Activated CD4-positive, alpha-beta memory T cell treated with anti-CD3 and anti-CD28 coated beads, Interleukin-2, amount 10 ng/mL, durations not matched to agents 7 days and 5 days (primary cell): Measurements from ENCODE around the gene STMN1. TPM values are rescaled to one million over a fixed set of nuclear protein-coding genes. Genes with fewer than 3 reads are reported as not detected.

ENCODE experiments used
- CTCF ChIA-PET: fragments of 350-600 bp; sonication (Branson Sonifier 250); formaldehyde crosslinking; loops from one replicate; lab custom pipeline; 2021; ENCODE audit warnings: antibody characterized with exemption, inconsistent platforms; lab: Charles Lee
- POLR2A ChIA-PET: fragments of 350-600 bp; sonication (Branson Sonifier 250); formaldehyde crosslinking; loops from one replicate; lab custom pipeline; 2021; ENCODE audit warnings: antibody characterized with exemption; lab: Charles Lee
- DNase-seq: peaks from one replicate; pipeline ENCODE4 v3.0.0-alpha.2; 2020
- H3K27ac Mint-ChIP-seq: one replicate; pipeline ENCODE4 v1.8.0; 2021; ENCODE audit warnings: mild to moderate bottlenecking, mixed read lengths
- H3K27me3 Mint-ChIP-seq: one replicate; pipeline ENCODE4 v1.8.0; 2021; ENCODE audit warnings: mixed read lengths
- H3K36me3 Mint-ChIP-seq: one replicate; pipeline ENCODE4 v1.8.0; 2021; ENCODE audit warnings: low read depth, mixed read lengths
- H3K4me1 Mint-ChIP-seq: one replicate; pipeline ENCODE4 v1.8.0; 2021; ENCODE audit warnings: mixed read lengths
- H3K4me3 Mint-ChIP-seq: one replicate; pipeline ENCODE4 v1.8.0; 2021; ENCODE audit warnings: mild to moderate bottlenecking, mixed read lengths
- H3K9me3 Mint-ChIP-seq: one replicate; pipeline ENCODE4 v1.8.0; 2021; ENCODE audit warnings: mixed read lengths
- total RNA-seq, 2 experiments: library from RNA; stranded (reverse); gene quantifications; one replicate each; pipeline ENCODE4 v1.2.3, GENCODE V29; 2021

STMN1 gene
- total RNA-seq, 2 experiments from 2014 or later, result 610 to 616 TPM

DNA sequence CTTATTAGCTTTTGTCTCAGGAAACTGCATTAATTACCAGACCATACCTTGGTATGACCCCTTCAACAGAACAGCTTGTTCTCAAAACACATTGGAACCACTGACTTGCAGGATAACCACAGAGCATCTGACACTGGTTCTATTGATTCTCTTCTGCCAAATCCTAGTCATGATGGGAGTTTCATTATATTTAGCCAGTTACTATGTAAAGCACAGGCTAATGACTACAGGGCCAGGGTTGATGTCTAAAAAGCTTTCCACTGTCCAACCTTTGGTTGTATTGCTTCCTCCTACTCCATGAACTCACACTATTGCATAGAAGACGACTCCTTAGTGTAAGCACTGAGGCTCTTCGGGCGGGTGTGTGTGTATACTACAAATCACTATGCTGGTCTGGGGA is 3.8 kb downstream of the STMN1 start:
- H3K27me3 Mint-ChIP-seq, result peaks cover 8% of the 10 kb centered on the region
- DNase-seq, result no peak
- H3K4me1 Mint-ChIP-seq, result peaks cover 59% of the 10 kb centered on the region
- peaks cover 71% of the 10 kb centered on the region for H3K36me3 Mint-ChIP-seq
- peak overlapping the region; percentile 5 for H3K4me3 Mint-ChIP-seq
- ChIA-PET POLR2A (interaction anchor here (0.8 to 18.9 kb wide), 6 partner anchors 9 to 129 kb away, joined by 3 to 268 read pairs (median 14); partner anchors contain the start of genes MTFR1L and PAFAH2), CTCF (interaction anchor here (0.8 to 6.0 kb wide), 7 partner anchors 7 to 515 kb away, joined by 3 to 82 read pairs (median 3); partner anchors contain the start of gene PAFAH2)
- H3K27ac Mint-ChIP-seq, result no peak overlapping the region
- H3K9me3 Mint-ChIP-seq, result no peaks in the 10 kb centered on the region

DNA sequence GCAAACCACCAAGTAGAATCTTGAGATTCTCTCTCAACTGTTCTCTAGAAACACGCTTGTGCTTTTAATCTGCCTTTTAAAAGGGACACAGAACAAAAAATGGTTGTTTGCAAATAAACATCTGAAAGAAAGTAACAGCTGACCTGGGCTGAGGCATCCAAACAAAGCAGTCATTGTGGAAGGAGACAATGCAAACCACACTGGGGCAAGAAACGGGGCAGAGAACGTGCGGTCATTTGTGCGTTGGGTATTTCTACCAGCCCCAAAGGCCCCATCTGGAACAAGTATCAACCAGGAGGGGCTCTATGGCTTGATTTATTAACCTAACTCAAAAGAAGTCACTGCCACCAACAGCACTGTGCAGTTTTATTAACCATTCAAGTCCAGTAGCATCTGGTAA is 6.0 kb downstream of the STMN1 start:
- H3K4me1 Mint-ChIP-seq, result peaks cover 69% of the 10 kb centered on the region
- DNase-seq, result no peak
- no peaks in the 10 kb centered on the region for H3K27me3 Mint-ChIP-seq
- ChIA-PET CTCF (interaction anchor here (1.0 to 6.0 kb wide), 4 partner anchors 13 to 104 kb away, joined by 3 to 82 read pairs (median 5); partner anchors contain the start of gene PAFAH2), POLR2A (interaction anchor here (18.9 kb wide), 1 partner anchor 97 kb away, joined by 268 read pairs; the partner anchor contains the start of gene PAFAH2)
- no peak overlapping the region for H3K4me3 Mint-ChIP-seq
- H3K36me3 Mint-ChIP-seq, result peaks cover 77% of the 10 kb centered on the region
- peak overlapping the region; percentile 23 for H3K27ac Mint-ChIP-seq
- no peaks in the 10 kb centered on the region for H3K9me3 Mint-ChIP-seq

DNA sequence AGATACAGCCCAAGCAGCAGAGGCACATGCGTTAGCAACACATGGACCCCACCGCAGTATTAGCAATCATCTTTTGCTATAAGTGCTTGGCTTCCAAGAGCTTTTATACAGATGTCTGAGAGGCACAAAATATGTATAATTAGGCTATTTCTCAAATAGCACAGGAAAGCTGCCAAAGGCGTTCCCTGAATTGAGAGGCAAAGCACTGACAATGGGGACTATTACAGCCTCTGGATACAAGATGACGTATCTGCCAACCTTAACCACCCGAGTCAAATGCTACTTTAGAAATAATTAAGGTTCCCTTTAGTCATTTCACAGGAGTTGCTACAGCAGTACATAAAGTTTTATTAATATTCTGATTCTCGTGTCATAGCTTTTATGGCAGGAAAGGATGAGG is 6.4 kb downstream of the STMN1 start:
- no peak overlapping the region for H3K27ac Mint-ChIP-seq
- DNase-seq, result no peak
- CTCF ChIA-PET, result interaction anchor here (1.5 to 10.1 kb wide), 2 partner anchors 99 to 105 kb away, joined by 5 to 286 read pairs; partner anchors contain the start of gene PAFAH2
- H3K4me1 Mint-ChIP-seq, result peaks cover 69% of the 10 kb centered on the region
- H3K9me3 Mint-ChIP-seq, result no peaks in the 10 kb centered on the region
- POLR2A ChIA-PET, result interaction anchor here (18.9 kb wide), 1 partner anchor 98 kb away, joined by 268 read pairs; the partner anchor contains the start of gene PAFAH2
- H3K27me3 Mint-ChIP-seq, result no peaks in the 10 kb centered on the region
- no peak overlapping the region for H3K4me3 Mint-ChIP-seq
- H3K36me3 Mint-ChIP-seq, result peaks cover 75% of the 10 kb centered on the region

DNA sequence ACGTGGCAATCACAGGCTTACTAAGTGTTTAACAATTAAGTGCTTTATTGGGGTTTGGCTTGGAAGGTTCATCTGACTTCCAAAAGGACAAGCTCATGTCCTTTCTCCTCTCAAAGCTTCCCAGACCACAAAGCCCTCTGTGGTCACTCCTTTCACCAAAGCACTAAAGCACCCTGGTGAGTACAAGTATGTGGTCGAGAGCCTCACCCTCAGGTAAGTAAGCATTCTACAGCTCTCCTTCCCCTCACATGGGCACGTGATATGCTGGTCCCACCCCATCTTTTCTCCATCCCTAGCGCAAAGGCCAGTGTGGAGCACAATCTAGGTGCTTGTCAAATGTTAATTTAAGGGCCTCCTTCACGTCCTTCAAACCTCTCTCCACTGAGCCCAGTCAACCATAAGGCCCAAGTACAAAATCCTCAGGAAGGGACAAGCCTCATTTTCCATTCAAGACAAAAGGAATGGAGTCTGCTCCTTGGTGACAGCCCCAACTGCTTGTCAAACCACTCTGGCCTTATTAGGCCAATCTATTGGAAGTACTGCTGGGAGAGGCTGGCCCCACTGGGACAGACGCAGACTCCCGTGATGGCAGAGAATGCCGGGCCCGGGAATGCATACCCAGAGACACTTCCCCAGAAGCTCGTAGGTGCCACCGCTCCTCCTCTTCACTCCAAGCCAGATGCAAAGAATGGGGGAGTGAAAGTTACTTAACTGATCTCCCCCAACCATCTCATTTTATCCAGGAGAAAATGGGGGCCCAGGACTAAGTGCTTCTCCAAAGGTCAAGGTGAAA is 7.8 kb downstream of the STMN1 start:
- POLR2A ChIA-PET, result interaction anchor here (1.5 to 18.9 kb wide), 2 partner anchors 18 to 99 kb away, joined by 4 to 268 read pairs; partner anchors contain the start of gene PAFAH2
- Mint-ChIP-seq H3K4me3 (no peak overlapping the region), H3K27ac (peak overlapping the region; percentile 9), H3K9me3 (no peaks in the 10 kb centered on the region), H3K27me3 (no peaks in the 10 kb centered on the region), H3K36me3 (peaks cover 68% of the 10 kb centered on the region), H3K4me1 (peaks cover 57% of the 10 kb centered on the region)
- CTCF ChIA-PET, result interaction anchor here (0.5 to 10.1 kb wide), 3 partner anchors 69 to 377 kb away, joined by 3 to 286 read pairs (median 3); partner anchors contain the start of gene PAFAH2
- no peak for DNase-seq

DNA sequence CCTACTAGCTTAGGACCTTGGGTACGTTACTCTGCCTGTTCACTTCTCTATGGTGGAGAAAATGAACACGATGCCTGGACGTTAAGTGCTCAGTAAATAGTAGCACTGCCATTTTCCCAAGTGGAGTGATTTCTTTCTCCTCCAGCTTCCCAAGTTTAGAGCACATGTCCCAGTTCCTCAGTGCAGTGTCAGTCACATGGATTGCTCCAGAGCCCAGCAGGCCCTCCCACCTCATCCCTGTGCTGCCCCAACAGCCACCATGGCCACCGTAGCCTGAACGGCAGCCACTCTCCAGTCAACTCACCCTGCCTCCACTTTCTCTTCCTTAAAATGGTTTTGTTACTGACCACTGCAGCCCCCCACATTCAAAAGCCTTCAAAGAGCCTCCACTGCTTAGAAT is 8.5 kb downstream of the STMN1 start:
- H3K36me3 Mint-ChIP-seq, result peaks cover 63% of the 10 kb centered on the region
- ChIA-PET CTCF (interaction anchor here (4.0 to 10.1 kb wide), 2 partner anchors 92 to 101 kb away, joined by 45 to 286 read pairs; partner anchors contain the start of gene PAFAH2), POLR2A (interaction anchor here (1.8 to 18.9 kb wide), 3 partner anchors 7 to 100 kb away, joined by 7 to 268 read pairs (median 53); partner anchors contain the start of genes PAFAH2 and STMN1)
- no peaks in the 10 kb centered on the region for H3K9me3 Mint-ChIP-seq
- no peak overlapping the region for H3K27ac Mint-ChIP-seq
- H3K27me3 Mint-ChIP-seq, result no peaks in the 10 kb centered on the region
- no peak for DNase-seq
- peaks cover 52% of the 10 kb centered on the region for H3K4me1 Mint-ChIP-seq
- no peak overlapping the region for H3K4me3 Mint-ChIP-seq

DNA sequence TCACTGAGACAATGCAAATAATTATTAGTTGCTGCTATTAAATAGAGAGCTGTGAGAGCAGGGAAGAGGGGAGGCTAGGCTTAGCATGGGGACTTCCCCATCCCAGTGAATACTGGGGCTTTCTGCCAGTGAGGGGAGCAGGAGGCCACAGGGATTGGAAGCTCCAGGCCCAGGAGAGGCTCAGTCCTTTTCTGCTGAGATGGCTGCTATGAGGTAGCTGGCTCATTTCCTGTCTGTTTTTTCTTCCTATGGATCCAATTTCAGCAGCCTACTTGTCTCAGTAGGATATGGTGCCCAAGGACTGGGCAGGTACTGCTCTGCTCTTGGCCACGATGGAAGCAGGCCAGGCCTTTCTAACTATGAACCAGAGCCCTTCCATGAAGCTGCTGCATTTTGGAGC is 10.0 kb downstream of the STMN1 start:
- Mint-ChIP-seq H3K27ac (peak overlapping the region; percentile 24), H3K4me3 (no peak overlapping the region), H3K4me1 (peaks cover 44% of the 10 kb centered on the region), H3K36me3 (peaks cover 51% of the 10 kb centered on the region), H3K9me3 (no peaks in the 10 kb centered on the region), H3K27me3 (no peaks in the 10 kb centered on the region)
- ChIA-PET CTCF (interaction anchor here (0.7 to 10.1 kb wide), 22 partner anchors 9 to 338 kb away, joined by 3 to 286 read pairs (median 5); partner anchors contain the start of genes CEP85, PAFAH2 and STMN1), POLR2A (interaction anchor here (1.0 to 18.9 kb wide), 10 partner anchors 9 to 139 kb away, joined by 3 to 268 read pairs (median 4); partner anchors contain the start of genes MTFR1L, PAFAH2 and STMN1)
- DNase-seq, result no peak

DNA sequence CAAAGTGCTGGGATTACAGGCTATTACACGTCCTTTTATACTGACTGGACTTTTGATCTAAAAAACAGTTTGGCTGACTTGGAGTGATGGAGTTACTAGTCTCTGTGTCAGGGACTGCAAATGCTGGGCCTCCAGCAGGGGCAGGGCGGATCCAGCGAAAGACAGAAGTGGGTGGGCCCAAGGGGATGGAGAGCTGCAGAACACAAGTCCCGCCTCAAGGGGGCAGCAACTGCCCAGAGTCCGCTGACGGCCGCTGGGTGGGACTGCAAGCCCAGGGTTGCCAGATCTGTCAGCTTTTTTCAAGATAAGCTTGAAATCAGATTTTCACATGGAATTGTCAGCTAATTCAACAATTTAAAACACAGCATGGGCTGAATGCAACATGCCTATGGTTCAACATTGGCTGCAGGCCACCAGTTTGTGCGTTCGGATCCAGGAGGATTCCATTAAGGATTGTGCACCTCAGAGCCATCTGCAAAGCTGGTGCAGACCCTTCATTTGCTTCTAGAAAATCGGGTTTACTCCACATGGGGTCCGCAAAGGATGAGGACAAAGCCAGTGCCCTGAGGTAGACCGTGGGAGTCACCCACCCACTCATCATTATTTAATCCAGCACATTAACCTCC is 10.7 kb downstream of the STMN1 start:
- Mint-ChIP-seq H3K36me3 (peaks cover 43% of the 10 kb centered on the region), H3K27me3 (no peaks in the 10 kb centered on the region), H3K27ac (peak overlapping the region; percentile 38), H3K9me3 (no peaks in the 10 kb centered on the region), H3K4me1 (peaks cover 36% of the 10 kb centered on the region), H3K4me3 (no peak overlapping the region)
- ChIA-PET CTCF (interaction anchor here (0.6 to 10.1 kb wide), 46 partner anchors 9 to 357 kb away, joined by 3 to 286 read pairs (median 4); partner anchors contain the start of genes CEP85, PAFAH2, PAQR7 and STMN1), POLR2A (interaction anchor here (0.8 to 18.9 kb wide), 13 partner anchors 9 to 140 kb away, joined by 3 to 268 read pairs (median 4); partner anchors contain the start of genes MTFR1L, PAFAH2 and STMN1)
- peak; percentile 91 for DNase-seq

DNA sequence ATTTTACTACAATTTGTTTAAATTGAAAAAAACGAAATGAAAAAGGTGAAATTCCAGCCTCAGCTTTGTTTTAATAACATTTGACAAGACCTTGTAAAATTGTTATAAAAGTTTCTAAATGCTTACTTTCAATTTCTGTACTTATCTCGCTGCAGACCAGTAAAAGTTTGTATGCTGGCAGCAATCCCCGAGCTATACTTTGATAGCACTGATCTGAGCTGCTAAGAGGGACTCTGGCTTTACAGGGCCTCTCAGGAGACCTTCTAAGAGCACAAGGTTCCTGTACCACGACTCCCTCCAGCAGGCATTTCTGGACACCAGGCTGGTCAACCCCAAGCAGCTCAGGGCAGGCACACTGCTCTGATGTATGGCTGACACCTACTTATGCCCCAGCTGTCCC is 13.1 kb downstream of the STMN1 start:
- peaks cover 18% of the 10 kb centered on the region for H3K4me1 Mint-ChIP-seq
- ChIA-PET POLR2A (interaction anchor here (1.8 to 18.9 kb wide), 2 partner anchors 73 to 105 kb away, joined by 5 to 268 read pairs; partner anchors contain the start of genes MTFR1L and PAFAH2), CTCF (interaction anchor here (0.9 to 10.1 kb wide), 4 partner anchors 12 to 144 kb away, joined by 3 to 286 read pairs (median 4); partner anchors contain the start of gene PAFAH2)

DNA sequence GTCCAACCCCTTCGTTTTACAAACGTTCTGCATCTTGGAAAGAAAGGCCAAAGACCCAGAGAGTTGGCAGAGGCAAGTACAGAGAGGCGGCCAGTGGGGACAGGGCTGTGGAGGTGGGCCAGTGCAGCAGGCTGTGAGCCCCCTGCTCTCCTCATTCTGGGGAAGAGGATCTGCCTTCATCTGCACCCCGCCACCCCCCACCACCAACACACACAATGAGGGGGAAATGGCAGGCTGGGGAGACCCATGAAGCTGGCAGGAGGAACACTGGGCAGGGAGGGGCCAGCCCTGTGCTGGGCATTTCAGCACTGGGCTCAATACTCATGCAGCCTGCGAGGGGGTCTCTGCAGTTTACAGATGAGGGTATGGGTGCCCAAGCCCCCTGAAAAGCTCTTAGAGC is 14.6 kb downstream of the STMN1 start:
- CTCF ChIA-PET, result interaction anchor here (10.1 kb wide), 1 partner anchor 107 kb away, joined by 286 read pairs; the partner anchor contains the start of gene PAFAH2
- H3K4me1 Mint-ChIP-seq, result peaks cover 16% of the 10 kb centered on the region

More for the DNA sequence above, 13.1 kb downstream of the STMN1 start:
- Mint-ChIP-seq H3K4me3 (no peak overlapping the region), H3K9me3 (no peaks in the 10 kb centered on the region), H3K27me3 (no peaks in the 10 kb centered on the region), H3K27ac (no peak overlapping the region), H3K36me3 (peaks cover 29% of the 10 kb centered on the region)
- no peak for DNase-seq

DNA sequence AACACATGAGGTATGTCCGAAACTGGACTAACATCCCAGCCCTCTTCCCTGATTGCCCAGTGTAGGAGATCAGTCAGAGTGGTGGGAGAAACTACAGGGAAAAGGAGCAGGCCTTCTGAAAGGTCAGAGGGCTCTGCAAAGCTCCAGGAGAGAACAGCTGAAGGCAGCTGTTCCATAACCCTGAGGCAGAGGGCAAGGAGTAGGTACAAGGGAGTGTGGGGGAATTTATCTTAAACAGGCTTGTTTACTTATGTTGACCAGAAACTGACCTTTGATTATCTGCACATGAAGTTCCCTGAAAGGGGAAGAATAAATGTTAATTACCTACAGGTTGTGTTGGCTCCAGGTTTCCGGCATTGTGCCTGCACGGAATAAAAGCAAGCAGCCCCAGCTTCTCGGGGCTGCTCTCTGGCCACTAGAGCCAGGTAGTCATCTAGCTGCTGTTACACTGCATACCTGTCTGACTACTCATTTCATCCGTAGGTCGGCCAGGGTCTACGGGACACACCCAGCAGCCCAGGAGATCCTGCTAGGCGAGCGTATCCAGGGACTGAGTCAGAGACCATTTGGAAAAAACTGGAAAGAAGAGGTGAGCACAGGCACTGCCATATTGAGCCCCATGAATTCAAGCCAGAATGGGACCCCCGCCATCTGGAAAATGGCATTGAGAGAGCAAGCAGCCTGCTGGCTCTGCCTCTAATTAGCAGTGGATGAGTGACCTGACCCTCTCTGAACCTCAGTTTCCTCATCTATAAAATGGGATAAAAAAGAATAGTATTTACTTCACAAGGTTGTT is 15.8 kb downstream of the STMN1 start:
- H3K4me1 Mint-ChIP-seq, result peaks cover 4% of the 10 kb centered on the region
- DNase-seq, result no peak
- no peak overlapping the region for H3K27ac Mint-ChIP-seq
- CTCF ChIA-PET, result interaction anchor here (0.6 to 10.1 kb wide), 2 partner anchors 42 to 108 kb away, joined by 3 to 286 read pairs; partner anchors contain the start of gene PAFAH2
- H3K4me3 Mint-ChIP-seq, result no peak overlapping the region
- H3K9me3 Mint-ChIP-seq, result no peaks in the 10 kb centered on the region
- POLR2A ChIA-PET, result interaction anchor here (1.2 to 18.9 kb wide), 3 partner anchors 11 to 107 kb away, joined by 4 to 268 read pairs (median 4); partner anchors contain the start of gene PAFAH2
- no peaks in the 10 kb centered on the region for H3K27me3 Mint-ChIP-seq
- H3K36me3 Mint-ChIP-seq, result peaks cover 19% of the 10 kb centered on the region

More for the DNA sequence above, 14.6 kb downstream of the STMN1 start:
- Mint-ChIP-seq H3K4me3 (no peak overlapping the region), H3K36me3 (peaks cover 23% of the 10 kb centered on the region), H3K9me3 (no peaks in the 10 kb centered on the region), H3K27me3 (no peaks in the 10 kb centered on the region), H3K27ac (no peak overlapping the region)
- DNase-seq, result no peak
- POLR2A ChIA-PET, result interaction anchor here (1.1 to 18.9 kb wide), 3 partner anchors 72 to 106 kb away, joined by 3 to 268 read pairs (median 5); partner anchors contain the start of genes MTFR1L and PAFAH2

DNA sequence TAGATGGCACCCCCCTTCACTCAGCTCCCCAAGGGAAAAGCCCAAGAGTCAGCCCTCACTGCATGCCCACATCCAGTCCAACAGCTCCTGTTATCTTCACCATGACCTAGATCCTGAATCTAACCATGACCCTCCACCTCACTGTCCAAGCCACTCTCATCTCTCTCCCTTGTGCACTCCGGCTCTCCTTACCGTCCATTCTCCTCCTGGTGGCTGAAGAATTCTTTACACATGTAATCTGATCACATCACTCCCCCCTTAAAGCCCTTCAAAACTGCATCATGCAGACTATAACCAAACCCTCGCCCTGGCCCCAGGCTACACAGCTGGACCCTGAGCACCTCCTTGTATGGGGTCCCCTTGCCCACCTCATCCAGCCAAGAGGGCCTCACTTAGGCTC is 16.7 kb downstream of the STMN1 start:
- no peak overlapping the region for H3K27ac Mint-ChIP-seq
- no peak overlapping the region for H3K4me3 Mint-ChIP-seq
- H3K4me1 Mint-ChIP-seq, result no peaks in the 10 kb centered on the region
- ChIA-PET POLR2A (interaction anchor here (0.9 to 18.9 kb wide), 5 partner anchors 10 to 115 kb away, joined by 3 to 268 read pairs (median 5); partner anchors contain the start of gene PAFAH2), CTCF (interaction anchor here (0.6 kb wide), 1 partner anchor 41 kb away, joined by 3 read pairs; no protein-coding TSS in a partner anchor)
- H3K27me3 Mint-ChIP-seq, result no peaks in the 10 kb centered on the region
- peaks cover 15% of the 10 kb centered on the region for H3K36me3 Mint-ChIP-seq
- no peaks in the 10 kb centered on the region for H3K9me3 Mint-ChIP-seq
- DNase-seq, result no peak
